ENCODE results near the gene TCN2.
A peak's percentile ranks its signal among the peaks of the same experiment; 100 is the strongest.
"Not testable (repeated sequence)": the region's sequence is repeated elsewhere in the genome, so short reads cannot be mapped to it uniquely, and the experiment has no call there.

TCN2 gene

DNA sequence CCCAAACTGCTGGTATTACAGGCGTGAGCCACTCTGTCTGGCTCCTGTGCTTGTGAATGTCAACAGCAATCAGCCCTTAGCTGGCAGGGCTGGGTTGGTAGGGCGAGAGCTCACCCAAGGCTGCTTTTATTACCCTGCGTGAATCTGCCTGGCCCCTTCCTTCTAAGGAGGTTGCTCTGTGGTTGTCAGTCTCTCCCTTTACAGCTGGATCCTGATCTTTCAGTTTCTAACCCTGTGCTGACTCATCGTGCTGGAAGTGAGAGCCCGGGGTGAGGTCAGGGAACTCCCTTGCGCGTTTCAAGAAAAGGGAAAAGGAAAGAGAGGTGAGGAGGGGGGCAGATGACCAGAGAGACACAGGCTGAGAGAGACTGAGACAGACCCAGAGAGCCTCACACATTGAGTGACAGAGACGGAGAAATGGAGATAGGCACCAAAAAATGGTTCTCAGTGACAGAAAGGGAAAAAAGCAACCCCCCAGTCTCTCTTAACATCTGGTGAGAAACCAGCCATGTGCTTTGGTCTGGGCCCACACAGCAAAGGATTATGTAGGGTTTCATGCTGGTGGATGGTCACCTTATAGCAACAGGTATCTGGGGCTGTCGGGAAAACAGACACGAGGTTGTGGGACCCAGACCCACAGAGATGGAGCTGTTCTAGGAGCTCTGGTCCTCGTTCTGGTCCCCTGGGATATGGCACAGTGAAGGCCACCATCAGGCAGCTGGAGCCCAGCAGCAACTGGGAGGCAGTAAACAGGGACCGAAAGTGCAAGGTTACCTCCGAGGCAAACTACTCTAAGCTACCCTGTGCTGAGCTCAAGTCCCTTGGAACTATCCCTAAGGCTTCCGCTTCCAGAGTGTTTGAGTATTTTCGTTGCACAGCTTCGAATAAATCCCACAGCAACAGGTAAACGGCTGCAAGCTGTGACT lies 2.5 kb downstream of the TCN2 start:
- no peak for DNase-seq (ENCODE audit: low read depth in 2 of 2)

DNA sequence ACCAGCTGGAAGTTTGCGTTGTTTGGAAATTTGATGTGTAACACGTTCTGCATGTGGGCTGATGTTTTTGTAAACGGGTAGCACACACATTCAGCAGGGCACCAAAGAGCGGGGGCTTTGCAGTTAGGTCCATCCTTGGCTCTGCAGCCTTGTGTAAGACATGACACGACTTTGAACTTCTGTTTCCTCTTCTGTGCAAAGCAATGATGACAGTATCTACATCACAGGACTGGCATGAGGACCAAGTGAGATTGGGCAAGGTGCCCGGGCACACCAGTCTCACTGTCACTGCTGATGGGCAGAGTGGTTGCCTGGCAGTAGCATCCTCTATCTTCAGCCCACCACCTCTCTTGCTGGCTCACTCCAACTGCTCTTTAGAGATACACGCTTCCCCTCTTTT lies 3.3 kb downstream of the TCN2 start:
- no peak for DNase-seq (ENCODE audit: low read depth in 2 of 2)

- DNase-seq (ENCODE audit: low read depth in 2 of 2) = no peak
Measured at GRCh38 chr22:30611197-30611596, 4.2 kb downstream of the TCN2 start.

DNA sequence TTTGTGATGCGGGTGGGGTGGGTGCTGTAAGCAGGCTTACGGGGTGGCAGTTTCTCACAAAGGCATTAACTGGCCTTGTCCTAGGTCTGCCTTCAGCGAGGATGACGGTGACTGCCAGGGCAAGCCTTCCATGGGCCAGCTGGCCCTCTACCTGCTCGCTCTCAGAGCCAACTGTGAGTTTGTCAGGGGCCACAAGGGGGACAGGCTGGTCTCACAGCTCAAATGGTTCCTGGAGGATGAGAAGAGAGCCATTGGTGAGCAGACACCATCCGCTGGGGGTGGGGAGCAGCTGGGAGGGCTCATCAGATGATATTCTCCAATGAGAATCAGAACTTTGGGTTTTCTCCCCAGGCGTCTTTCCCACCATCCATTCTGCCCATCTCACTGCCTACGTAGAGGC lies 5.8 kb downstream of the TCN2 start:
- no peak for DNase-seq (ENCODE audit: low read depth in 2 of 2)

GRCh38 chr22:30614268-30614667 lies 7.3 kb downstream of the TCN2 start:
- DNase-seq (ENCODE audit: low read depth in 2 of 2) = no peak

- no peak for DNase-seq (ENCODE audit: low read depth in 2 of 2)
Measured at GRCh38 chr22:30614879-30615278, 7.9 kb downstream of the TCN2 start.

- no peak for DNase-seq (ENCODE audit: low read depth in 2 of 2)
Measured at GRCh38 chr22:30615543-30615954, 8.6 kb downstream of the TCN2 start.

DNA sequence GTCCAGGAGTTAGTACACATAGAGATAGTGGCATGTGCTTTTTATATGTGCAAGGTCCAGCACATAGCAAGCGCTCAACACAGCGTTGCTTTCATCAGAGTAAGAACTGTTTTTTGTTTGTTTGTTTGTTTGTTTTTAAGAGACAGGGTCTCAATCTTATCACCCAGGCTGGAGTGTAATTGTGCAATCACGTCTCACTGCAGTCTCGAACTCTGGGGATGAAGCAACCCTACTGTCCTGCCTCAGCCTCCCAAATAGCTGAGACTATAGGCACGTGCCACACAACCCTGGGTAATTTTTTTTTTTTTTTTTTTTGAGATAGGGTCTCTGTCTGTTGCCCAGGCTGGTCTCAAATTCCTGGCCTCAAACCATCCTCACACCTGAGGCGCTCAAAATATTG lies 10.8 kb downstream of the TCN2 start:
- no peak for DNase-seq (ENCODE audit: low read depth in 2 of 2)

DNA sequence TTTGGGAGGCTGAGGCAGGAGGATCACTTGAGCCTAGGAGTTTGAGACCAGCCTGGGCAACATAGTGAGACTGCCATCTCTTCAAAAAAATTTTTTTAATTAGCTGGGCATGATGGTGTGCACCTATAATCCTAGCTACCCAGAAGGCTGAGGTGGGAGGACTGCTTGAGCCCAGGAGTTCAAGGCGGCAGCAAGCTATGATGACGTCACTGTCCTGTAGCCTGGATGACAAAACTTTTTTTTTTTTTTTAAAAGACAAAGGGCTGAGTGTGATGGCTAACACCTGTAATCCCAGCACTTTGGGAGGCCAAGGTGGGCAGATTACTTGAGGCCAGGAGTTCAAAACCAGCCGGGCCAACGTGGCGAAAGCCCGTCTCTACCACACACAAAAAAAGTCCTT lies 12.9 kb downstream of the TCN2 start:
- not testable (repeated sequence) for DNase-seq (ENCODE audit: low read depth in 2 of 2)

- no peak for DNase-seq (ENCODE audit: low read depth in 2 of 2)
Measured at GRCh38 chr22:30626413-30626812, 19.4 kb downstream of the TCN2 start.

DNA sequence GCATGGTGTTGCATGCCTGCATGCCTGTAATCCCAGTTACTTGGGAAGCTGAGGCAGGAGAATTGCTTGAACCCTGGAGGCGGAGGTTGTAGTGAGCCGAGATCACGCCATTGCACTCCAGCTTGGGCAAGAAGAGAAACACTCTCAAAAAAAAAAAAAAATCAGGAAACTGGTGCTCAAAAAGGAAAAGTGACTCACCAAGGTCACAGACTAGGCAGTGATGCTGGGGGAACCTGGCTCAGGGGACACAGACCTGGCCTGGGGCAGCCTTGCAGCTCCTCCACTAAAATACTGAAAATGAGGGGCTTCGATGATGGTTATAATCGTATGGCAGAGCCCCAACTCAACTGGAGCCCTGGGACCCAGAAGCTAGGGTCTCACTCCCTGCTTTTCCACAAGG lies 20.5 kb downstream of the TCN2 start:
- DNase-seq (ENCODE audit: low read depth in 2 of 2) = no peak

- no peak for DNase-seq (ENCODE audit: low read depth in 2 of 2)
Measured at GRCh38 chr22:30628491-30628890, 21.5 kb downstream of the TCN2 start.

GRCh38 chr22:30631469-30631868 lies 24.5 kb downstream of the TCN2 start:
- not testable (repeated sequence) for DNase-seq (ENCODE audit: low read depth in 2 of 2)

DNA sequence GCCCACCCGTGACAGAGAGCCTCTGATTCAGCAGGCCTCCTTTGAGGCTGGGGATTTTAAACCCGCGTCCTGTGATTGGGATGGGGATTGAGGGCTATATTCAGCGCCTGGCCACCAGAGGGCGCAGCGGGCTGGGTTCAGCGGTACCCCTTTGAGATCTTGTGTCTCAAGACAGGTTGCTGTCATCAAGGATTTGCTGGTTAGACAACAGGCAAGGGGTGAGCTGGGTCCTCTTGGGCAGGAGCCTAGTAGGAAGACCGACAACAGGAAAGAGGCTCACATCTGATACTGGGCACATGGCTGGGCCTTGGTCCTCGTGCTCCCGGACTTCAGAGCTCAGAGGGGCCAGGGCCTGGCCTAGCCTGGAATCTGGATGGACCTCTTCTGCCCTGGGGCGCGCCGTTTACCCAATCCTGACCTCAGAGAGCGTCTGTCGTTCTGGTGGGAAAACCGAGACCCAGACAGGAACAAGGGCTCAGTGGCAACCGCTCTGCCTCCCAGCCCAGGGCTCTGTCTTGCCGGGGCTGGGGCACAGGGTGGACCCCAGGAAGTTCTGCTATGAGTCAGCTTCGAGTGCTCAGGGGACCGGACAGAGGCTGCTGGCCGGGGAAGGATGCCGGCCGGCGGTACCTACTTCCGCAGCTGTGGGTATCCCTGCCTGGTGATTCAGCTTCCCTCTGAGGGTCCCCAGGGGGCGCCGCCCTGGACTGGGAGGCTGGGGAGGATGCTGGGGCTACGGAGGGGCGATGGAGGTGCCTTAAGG lies 27.7 kb downstream of the TCN2 start:
- DNase-seq (ENCODE audit: low read depth in 2 of 2) = peak; percentile 77 to 80

DNA sequence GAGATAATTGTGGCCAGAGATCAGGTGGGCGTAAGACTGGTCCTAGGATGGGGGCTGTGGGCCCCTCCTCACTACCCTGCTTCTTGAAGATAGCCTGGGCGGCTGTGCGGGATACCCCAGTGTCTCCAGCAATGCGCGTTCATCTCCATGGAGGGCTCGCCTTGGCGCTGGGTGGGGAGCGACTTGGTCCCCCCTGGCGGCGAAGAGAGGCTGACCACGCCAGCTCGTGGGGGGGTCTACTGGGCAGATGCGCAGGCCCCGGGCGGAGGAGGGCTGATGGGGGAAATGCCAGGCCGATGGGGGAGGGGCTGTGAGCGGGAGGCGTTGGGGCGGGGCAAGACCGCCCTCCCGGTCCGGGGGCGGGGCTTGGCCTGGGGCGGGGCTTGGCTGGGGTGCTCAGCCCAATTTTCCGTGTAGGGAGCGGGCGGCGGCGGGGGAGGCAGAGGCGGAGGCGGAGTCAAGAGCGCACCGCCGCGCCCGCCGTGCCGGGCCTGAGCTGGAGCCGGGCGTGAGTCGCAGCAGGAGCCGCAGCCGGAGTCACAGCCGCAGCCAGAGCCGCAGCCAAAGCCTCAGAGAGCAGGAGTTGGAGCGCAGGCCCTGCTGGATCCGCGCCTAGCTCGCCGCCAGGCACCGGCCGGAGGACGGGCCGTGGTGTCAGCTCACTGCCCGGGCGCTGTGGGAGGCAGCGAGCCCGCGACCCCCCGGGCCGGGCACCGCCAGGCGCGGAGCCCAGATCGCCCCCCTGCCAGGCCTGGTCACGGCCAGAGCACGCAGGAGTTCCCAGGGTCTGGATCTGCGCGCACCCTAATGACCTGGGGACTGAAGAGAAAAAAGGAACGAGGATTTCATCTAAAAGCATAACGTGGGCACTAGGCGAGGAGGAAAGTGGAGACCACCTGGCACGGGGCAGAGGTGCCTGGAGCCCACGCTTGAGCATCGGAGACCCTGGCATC lies 28.6 kb downstream of the TCN2 start, which contains the start of gene SLC35E4:
Gene SLC35E4 (plus strand): TSS at position 509 of the 953 bp plus-strand sequence. CDS start 670 bp downstream, outside the sequence.
- DNase-seq (ENCODE audit: low read depth in 2 of 2) = peak; percentile 89 to 94

- no peak for DNase-seq (ENCODE audit: low read depth in 2 of 2)
Measured at GRCh38 chr22:30636226-30637077, 29.5 kb downstream of the TCN2 start.

DNA sequence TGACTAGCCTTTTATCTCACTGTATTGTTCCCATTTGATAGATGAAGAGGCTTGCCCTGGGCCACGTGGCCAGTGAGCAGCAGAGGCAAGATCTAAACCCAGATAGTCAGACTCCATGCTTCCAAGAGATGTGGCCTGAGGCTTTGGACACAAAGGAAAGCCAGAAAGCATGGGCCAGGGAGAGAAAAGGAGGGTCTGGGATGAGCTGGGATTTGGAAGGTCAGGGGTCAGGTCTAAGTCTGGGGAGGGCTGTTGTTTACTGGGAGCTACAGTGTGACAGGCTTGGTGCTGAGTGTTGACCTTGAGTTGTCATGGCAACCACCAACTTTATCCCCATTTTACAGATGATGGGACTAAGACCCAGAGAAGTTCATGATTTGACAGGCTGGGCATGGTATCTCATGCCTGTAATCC lies 30.7 kb downstream of the TCN2 start:
- no peak for DNase-seq (ENCODE audit: low read depth in 2 of 2)

GRCh38 chr22:30640361-30640760 lies 33.4 kb downstream of the TCN2 start:
- no peak for DNase-seq (ENCODE audit: low read depth in 2 of 2)

DNA sequence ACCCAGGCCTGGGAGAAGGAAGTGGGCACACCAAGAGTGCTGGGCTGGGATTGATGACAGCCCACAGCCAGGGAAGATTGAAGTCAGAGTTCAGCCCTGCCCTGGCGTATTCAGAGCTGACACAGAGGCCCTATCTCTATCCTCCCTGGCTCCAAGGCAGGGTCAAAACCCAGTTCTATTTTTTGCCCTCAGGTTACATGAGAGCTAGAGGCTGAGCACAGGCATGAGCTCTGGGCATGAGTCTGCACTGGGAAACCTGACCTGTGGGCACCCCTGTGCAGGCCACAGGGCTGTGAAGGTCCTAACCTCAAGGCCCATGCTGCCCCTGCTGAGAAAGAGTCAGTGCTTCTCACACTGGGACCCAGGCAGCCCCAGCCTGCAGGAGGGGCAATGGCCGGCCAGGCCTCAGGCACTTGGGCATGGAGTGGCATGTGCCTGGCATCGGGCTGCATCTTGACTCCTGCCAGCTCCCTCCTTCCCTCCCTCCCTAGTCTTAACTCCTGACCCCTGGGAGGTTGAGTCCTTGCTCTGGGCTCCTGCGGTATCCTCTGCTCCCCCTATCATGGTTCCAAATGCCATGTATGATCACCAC lies 34.0 kb downstream of the TCN2 start:
- no peak for DNase-seq (ENCODE audit: low read depth in 2 of 2)

Data from stimulated activated CD8-positive, alpha-beta memory T cell treated with anti-CD3 and anti-CD28 coated beads, Interleukin-15, amount 100 ng/mL, for 48 hours (primary cell).